PFSK-1 (cell line): ENCODE data around the gene EIF3D.

ENCODE experiments used
- FOXP2 ChIP-seq: optimal IDR thresholded peaks from 2 replicates; pipeline ENCODE3; 2011; ENCODE audit warnings: borderline replicate concordance, control low read depth, inconsistent platforms; ENCODE audit not compliant: insufficient read depth; ENCODE audit errors: extremely low read length, extremely low read depth
- POLR2AphosphoS5 ChIP-seq: IDR thresholded peaks from 2 replicates; pipeline ENCODE4 v1.6.1; 2012; ENCODE audit warnings: low read depth, mild to moderate bottlenecking, control low read depth, low read length, moderate library complexity
- REST ChIP-seq, 2 experiments: IDR thresholded peaks; 2 replicates each; pipeline versions ENCODE4 v1.6.1 to v1.8.0; 2011 to 2012; ENCODE audit warnings: low read depth in 2 of 2, low read length in 2 of 2, control low read depth in 1 of 2, inconsistent platforms in 1 of 2, mild to moderate bottlenecking in 1 of 2, moderate library complexity in 1 of 2; ENCODE audit not compliant: insufficient read depth in 1 of 2
- SIN3A ChIP-seq: IDR thresholded peaks from 2 replicates; pipeline ENCODE4 v1.6.1; 2012; ENCODE audit warnings: mild to moderate bottlenecking, low read length, moderate library complexity, borderline replicate concordance; ENCODE audit not compliant: insufficient read depth
- TAF1 ChIP-seq: IDR thresholded peaks from 2 replicates; pipeline ENCODE4 v1.6.1; 2012; ENCODE audit warnings: low read length, control low read depth, borderline replicate concordance; ENCODE audit not compliant: insufficient read depth

Gene EIF3D

GRCh38 chr22:36563001-36563400 lies 34.0 kb upstream of the EIF3D start:
- TF ChIP-seq FOXP2 (no peak), SIN3A (no peak), REST (IDR thresholded peaks at IDR 0.05; ENCODE audit: insufficient read depth in 1 of 2, low read depth in 2 of 2, low read length in 2 of 2) (no peak), TAF1 (no peak), POLR2AphosphoS5 (no peak)

GRCh38 chr22:36562261-36562835 lies 33.4 kb upstream of the EIF3D start:
- TF ChIP-seq REST (IDR thresholded peaks at IDR 0.05; ENCODE audit: insufficient read depth in 1 of 2, low read depth in 2 of 2, low read length in 2 of 2) (no peak), FOXP2 (no peak), TAF1 (no peak), POLR2AphosphoS5 (no peak), SIN3A (no peak)

GRCh38 chr22:36561291-36561811 lies 32.4 kb upstream of the EIF3D start:
- TF ChIP-seq TAF1 (no peak), SIN3A (no peak), FOXP2 (no peak), REST (IDR thresholded peaks at IDR 0.05; ENCODE audit: insufficient read depth in 1 of 2, low read depth in 2 of 2, low read length in 2 of 2) (no peak), POLR2AphosphoS5 (no peak)

GRCh38 chr22:36560001-36560400 lies 31.0 kb upstream of the EIF3D start:
- TF ChIP-seq REST (IDR thresholded peaks at IDR 0.05; ENCODE audit: insufficient read depth in 1 of 2, low read depth in 2 of 2, low read length in 2 of 2) (no peak), TAF1 (no peak), FOXP2 (no peak), POLR2AphosphoS5 (no peak), SIN3A (no peak)

- TF ChIP-seq TAF1, result no peak
Measured at GRCh38 chr22:36554098-36554497, 25.1 kb upstream of the EIF3D start.
